Activated naive CD4-positive, alpha-beta T cell treated with anti-CD3 and anti-CD28 coated beads for 36 hours (primary cell): ENCODE results near the gene TSC22D1. TPM values are rescaled to one million over a fixed set of nuclear protein-coding genes. Genes with fewer than 3 reads are reported as not detected.
"Not testable (repeated sequence)": the region's sequence is repeated elsewhere in the genome, so short reads cannot be mapped to it uniquely, and the experiment has no call there.

ENCODE experiments used
- CTCF ChIA-PET: fragments of 350-600 bp; sonication (Branson Sonifier 250); formaldehyde crosslinking; loops from one replicate; lab custom pipeline; 2021; ENCODE audit warnings: antibody characterized with exemption; lab: Charles Lee
- DNase-seq: peaks from one replicate; pipeline ENCODE4 v3.0.0-alpha.2; 2020
- H3K27ac Mint-ChIP-seq: one replicate; pipeline ENCODE4 v1.8.0; 2021; ENCODE audit warnings: mild to moderate bottlenecking, mixed read lengths
- H3K27me3 Mint-ChIP-seq: one replicate; pipeline ENCODE4 v1.8.0; 2021; ENCODE audit warnings: low read depth, mixed read lengths
- H3K36me3 Mint-ChIP-seq: one replicate; pipeline ENCODE4 v1.8.0; 2021; ENCODE audit warnings: low read depth, mixed read lengths
- H3K4me1 Mint-ChIP-seq: one replicate; pipeline ENCODE4 v1.8.0; 2021; ENCODE audit warnings: low read depth, mixed read lengths
- H3K4me3 Mint-ChIP-seq: one replicate; pipeline ENCODE4 v1.8.0; 2021; ENCODE audit warnings: mild to moderate bottlenecking, moderate library complexity, mixed read lengths
- H3K9me3 Mint-ChIP-seq: one replicate; pipeline ENCODE4 v1.8.0; 2021; ENCODE audit warnings: mixed read lengths
- intact Hi-C: fragments of 100-400 bp; cut with micrococcal nuclease; formaldehyde crosslinking; loops from one replicate; pipeline ENCODE4 v1.15.1; 2023
- total RNA-seq, 2 experiments: library from RNA; stranded (reverse); gene quantifications; one replicate each; pipeline ENCODE4 v1.2.3, GENCODE V29; 2021

TSC22D1 gene
- total RNA-seq, 2 experiments from 2014 or later = 8.8 to 9.7 TPM

GRCh38 chr13:44463759-44464158 lies 112.4 kb downstream of the TSC22D1 start:
- CTCF ChIA-PET = interaction anchor here (0.9 to 1.7 kb wide), 4 partner anchors 25 to 558 kb away, joined by 3 to 5 read pairs (median 4); no protein-coding TSS in a partner anchor
- intact Hi-C loops = no loop called here
- Mint-ChIP-seq H3K27me3 (no peaks in the 10 kb centered on the region), H3K36me3 (no peaks in the 10 kb centered on the region), H3K4me1 (no peaks in the 10 kb centered on the region), H3K9me3 (no peaks in the 10 kb centered on the region), H3K4me3 (no peak overlapping the region), H3K27ac (no peak overlapping the region)
- no peak for DNase-seq

- intact Hi-C loops = no loop called here
Observed at GRCh38 chr13:44459674-44460073, 116.5 kb downstream of the TSC22D1 start.

DNA sequence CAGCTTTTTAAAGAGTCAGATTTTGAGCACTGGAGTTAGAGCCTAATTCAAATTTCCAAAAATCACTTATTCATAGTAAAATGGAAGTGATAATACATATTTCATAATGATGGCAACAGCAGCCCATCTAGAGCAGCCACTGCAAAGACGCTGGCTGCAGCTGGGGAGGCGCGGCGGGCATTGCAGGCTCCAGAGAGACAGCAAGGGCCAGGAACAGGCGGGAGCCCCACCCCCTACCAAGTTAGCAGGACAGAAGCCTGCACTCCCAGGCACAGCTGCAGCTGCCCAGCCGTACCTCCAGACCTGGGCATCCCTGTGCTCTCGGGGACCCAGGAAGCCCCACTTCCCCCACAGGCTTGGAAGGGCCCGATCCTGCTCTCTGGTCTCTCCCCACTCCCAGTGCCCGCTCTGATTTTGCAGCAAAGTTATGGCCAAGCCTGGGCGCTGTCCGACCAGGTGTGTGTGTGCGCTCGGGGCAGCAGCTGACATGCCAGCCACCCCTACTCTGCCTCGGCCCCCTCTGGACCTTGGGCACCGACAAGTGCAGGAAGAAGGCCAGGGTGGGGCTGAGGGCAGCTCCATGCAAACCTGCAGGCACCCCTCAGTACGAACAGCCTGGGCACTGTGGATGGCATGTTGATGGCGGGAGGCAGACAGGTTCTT lies 117.7 kb downstream of the TSC22D1 start:
- Mint-ChIP-seq H3K36me3 (no peaks in the 10 kb centered on the region), H3K4me3 (no peak overlapping the region), H3K27me3 (no peaks in the 10 kb centered on the region), H3K9me3 (peaks cover 2% of the 10 kb centered on the region), H3K27ac (no peak overlapping the region), H3K4me1 (peaks cover 4% of the 10 kb centered on the region)
- CTCF ChIA-PET = no interaction called here
- intact Hi-C loops = no loop called here
- DNase-seq = no peak

More at GRCh38 chr13:44459674-44460073, 116.5 kb downstream of the TSC22D1 start:
- Mint-ChIP-seq H3K36me3 (no peaks in the 10 kb centered on the region), H3K27ac (no peak overlapping the region), H3K4me3 (no peak overlapping the region), H3K4me1 (peaks cover 4% of the 10 kb centered on the region), H3K9me3 (peaks cover 2% of the 10 kb centered on the region), H3K27me3 (no peaks in the 10 kb centered on the region)
- no peak for DNase-seq
- CTCF ChIA-PET = interaction anchor here (1.5 kb wide), 1 partner anchor 10 kb away, joined by 3 read pairs; no protein-coding TSS in a partner anchor

GRCh38 chr13:44456212-44456611 lies 119.9 kb downstream of the TSC22D1 start:
- CTCF ChIA-PET = interaction anchor here (2.6 kb wide), 1 partner anchor 548 kb away, joined by 11 read pairs; no protein-coding TSS in a partner anchor
- H3K4me3 Mint-ChIP-seq, H3K4me1 Mint-ChIP-seq, DNase-seq, intact Hi-C loops, H3K27ac Mint-ChIP-seq, H3K27me3 Mint-ChIP-seq, H3K9me3 Mint-ChIP-seq, H3K36me3 Mint-ChIP-seq: not testable (repeated sequence)

GRCh38 chr13:44455769-44456168 lies 120.4 kb downstream of the TSC22D1 start:
- Mint-ChIP-seq H3K27me3 (no peaks in the 10 kb centered on the region), H3K4me3 (no peak overlapping the region), H3K36me3 (no peaks in the 10 kb centered on the region), H3K4me1 (peaks cover 4% of the 10 kb centered on the region), H3K27ac (no peak overlapping the region), H3K9me3 (peaks cover 2% of the 10 kb centered on the region)
- intact Hi-C loops = no loop called here
- CTCF ChIA-PET = interaction anchor here (2.6 kb wide), 1 partner anchor 547 kb away, joined by 11 read pairs; no protein-coding TSS in a partner anchor
- no peak for DNase-seq

GRCh38 chr13:44453881-44454280 lies 122.2 kb downstream of the TSC22D1 start:
- intact Hi-C loops = no loop called here

DNA sequence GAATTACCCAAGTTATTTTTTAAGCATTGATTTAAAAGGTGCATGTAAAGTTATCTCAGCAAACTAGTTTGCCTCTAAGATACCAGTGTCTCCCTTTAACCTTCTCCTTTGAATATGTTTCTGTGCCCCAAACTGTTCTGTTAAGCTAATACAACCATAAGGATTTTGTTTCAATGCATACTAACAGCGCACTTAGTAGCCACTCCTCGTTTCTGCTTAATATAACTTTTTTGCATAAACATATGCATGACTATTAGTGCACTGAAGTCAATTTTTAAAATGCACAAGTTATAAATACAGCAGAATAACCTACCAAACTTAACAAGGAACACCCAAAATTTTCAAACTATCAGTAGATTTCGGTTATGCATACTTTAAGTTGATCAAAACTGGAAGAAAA lies 123.1 kb downstream of the TSC22D1 start:
- no peak overlapping the region for H3K27ac Mint-ChIP-seq
- intact Hi-C loops = no loop called here
- CTCF ChIA-PET = interaction anchor here (1.6 kb wide), 1 partner anchor 10 kb away, joined by 3 read pairs; no protein-coding TSS in a partner anchor

More at GRCh38 chr13:44453881-44454280, 122.2 kb downstream of the TSC22D1 start:
- H3K27me3 Mint-ChIP-seq = no peaks in the 10 kb centered on the region
- H3K27ac Mint-ChIP-seq = no peak overlapping the region
- CTCF ChIA-PET = no interaction called here
- H3K4me1 Mint-ChIP-seq = peaks cover 4% of the 10 kb centered on the region
- H3K36me3 Mint-ChIP-seq = no peaks in the 10 kb centered on the region
- DNase-seq = no peak
- H3K4me3 Mint-ChIP-seq = no peak overlapping the region
- H3K9me3 Mint-ChIP-seq = peaks cover 2% of the 10 kb centered on the region

DNA sequence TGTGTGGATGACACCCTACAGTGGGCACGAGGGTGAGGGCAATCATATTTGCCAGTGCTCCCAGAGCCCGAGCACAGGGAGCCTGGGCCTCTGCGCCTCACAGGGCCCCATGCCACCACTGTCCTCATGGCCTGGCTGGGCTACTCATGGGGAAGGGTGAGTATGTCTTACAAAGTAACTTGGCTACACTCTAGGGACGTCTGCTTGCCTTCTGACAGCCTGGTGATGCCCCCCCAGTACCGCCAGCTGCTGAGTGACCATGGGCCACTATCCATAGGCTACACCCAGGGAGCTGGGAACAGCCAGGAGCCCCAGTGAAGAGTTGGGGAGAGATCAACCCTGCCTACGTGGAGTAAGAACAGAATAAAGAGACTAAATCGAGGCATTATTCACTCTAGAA lies 123.7 kb downstream of the TSC22D1 start:
- no peak overlapping the region for H3K27ac Mint-ChIP-seq
- CTCF ChIA-PET = interaction anchor here (0.6 to 1.6 kb wide), 2 partner anchors 10 to 941 kb away, joined by 3 read pairs; no protein-coding TSS in a partner anchor
- intact Hi-C loops = no loop called here

More for the DNA sequence above, 123.1 kb downstream of the TSC22D1 start:
- Mint-ChIP-seq H3K27me3 (no peaks in the 10 kb centered on the region), H3K4me1 (peaks cover 1% of the 10 kb centered on the region), H3K4me3 (no peak overlapping the region), H3K9me3 (peaks cover 2% of the 10 kb centered on the region), H3K36me3 (no peaks in the 10 kb centered on the region)
- DNase-seq = no peak

DNA sequence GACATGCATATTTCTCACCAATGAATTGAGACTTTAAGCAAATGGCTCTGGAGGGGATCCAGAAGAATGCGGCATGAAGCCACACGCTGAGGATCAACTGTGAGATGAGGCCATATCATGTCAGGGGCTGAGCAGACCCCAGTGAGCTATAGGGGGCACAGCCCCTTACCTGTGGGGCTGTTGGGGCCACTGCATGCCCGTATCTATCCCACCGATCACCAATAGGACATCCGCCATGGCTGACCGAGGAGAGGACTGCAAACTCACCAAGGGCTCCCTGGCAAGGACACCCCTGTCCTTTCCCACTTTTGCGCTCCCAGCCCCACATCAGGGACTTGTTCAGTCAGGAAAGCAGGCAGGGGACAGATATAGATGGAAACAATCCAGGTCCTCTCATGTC lies 124.5 kb downstream of the TSC22D1 start:
- Mint-ChIP-seq H3K4me3 (no peak overlapping the region), H3K27ac (no peak overlapping the region), H3K4me1 (no peaks in the 10 kb centered on the region), H3K27me3 (no peaks in the 10 kb centered on the region), H3K9me3 (peaks cover 2% of the 10 kb centered on the region), H3K36me3 (no peaks in the 10 kb centered on the region)
- DNase-seq = no peak
- CTCF ChIA-PET = interaction anchor here (0.6 to 1.6 kb wide), 2 partner anchors 9 to 942 kb away, joined by 3 read pairs; no protein-coding TSS in a partner anchor
- intact Hi-C loops = no loop called here

More for the DNA sequence above, 123.7 kb downstream of the TSC22D1 start:
- Mint-ChIP-seq H3K27me3 (no peaks in the 10 kb centered on the region), H3K4me3 (no peak overlapping the region), H3K9me3 (peaks cover 2% of the 10 kb centered on the region), H3K4me1 (no peaks in the 10 kb centered on the region), H3K36me3 (no peaks in the 10 kb centered on the region)
- no peak for DNase-seq

GRCh38 chr13:44451126-44451525 lies 125.0 kb downstream of the TSC22D1 start:
- no peak for DNase-seq
- Mint-ChIP-seq H3K4me1 (no peaks in the 10 kb centered on the region), H3K36me3 (no peaks in the 10 kb centered on the region), H3K27ac (no peak overlapping the region), H3K9me3 (peaks cover 2% of the 10 kb centered on the region), H3K4me3 (no peak overlapping the region), H3K27me3 (no peaks in the 10 kb centered on the region)
- CTCF ChIA-PET = no interaction called here
- intact Hi-C loops = no loop called here

DNA sequence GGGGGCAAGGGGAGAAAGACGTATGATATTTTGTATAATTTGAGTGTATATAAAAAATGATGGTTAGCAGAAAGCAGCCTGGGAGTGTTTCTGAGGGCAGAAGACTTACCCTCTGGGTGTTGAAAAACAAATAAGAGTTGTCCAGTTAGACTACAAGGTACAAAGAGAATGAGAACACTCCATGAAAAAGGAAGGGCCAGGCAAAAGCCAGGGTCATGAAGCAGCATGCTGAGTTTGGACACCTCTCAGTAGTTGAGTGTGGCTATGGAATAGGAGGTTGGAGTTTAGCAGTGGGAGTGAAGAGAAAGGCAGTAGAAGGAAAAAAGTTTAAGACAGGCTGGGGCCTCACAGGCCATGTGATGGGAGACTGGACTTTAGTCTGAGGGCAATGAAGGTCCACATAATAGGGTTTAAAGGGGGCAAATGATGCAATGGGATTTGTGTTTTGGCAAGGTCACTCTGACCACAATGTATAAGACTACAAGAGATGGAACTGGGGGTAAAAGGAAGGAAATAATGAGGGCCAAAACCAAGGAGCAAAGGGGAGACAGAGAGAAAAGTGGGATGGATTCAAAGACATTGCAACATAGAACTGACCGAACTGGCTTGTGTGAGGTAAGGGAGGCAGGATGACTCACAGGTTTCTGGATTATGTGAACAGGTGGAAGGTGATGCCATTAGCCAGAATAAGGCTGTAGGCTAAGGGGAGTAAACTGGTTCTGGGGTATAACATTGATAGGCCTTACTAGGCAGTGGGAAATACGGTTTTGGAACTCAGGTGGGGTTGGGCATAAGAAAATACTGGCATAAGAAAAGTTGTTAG lies 125.9 kb downstream of the TSC22D1 start:
- no peaks in the 10 kb centered on the region for H3K4me1 Mint-ChIP-seq
- intact Hi-C loops = no loop called here
- no peak for DNase-seq
- no peaks in the 10 kb centered on the region for H3K27me3 Mint-ChIP-seq
- H3K27ac Mint-ChIP-seq = no peak overlapping the region
- H3K36me3 Mint-ChIP-seq = no peaks in the 10 kb centered on the region
- CTCF ChIA-PET = no interaction called here
- H3K4me3 Mint-ChIP-seq = no peak overlapping the region
- no peaks in the 10 kb centered on the region for H3K9me3 Mint-ChIP-seq

DNA sequence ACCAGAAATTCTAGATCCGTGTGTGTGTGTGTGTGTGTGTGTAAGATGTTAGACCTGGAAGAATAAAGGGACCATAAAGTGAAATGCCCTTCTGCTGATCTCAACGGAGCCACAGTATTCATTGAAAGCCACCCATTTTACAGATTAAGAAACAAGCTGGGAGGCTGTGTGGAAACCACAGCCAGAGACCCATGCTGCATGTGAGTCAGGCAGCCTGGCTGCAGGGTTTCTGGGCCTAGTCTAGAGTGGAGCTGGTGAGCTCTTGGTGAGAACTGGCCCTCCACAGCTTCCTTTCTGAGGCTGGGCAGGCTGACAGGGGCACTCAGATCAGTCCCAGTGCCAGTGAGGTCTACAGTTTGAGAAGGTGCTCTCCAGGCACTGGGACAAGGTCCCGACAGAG lies 127.3 kb downstream of the TSC22D1 start:
- no peak for DNase-seq
- Mint-ChIP-seq H3K9me3 (no peaks in the 10 kb centered on the region), H3K27ac (no peak overlapping the region), H3K4me1 (no peaks in the 10 kb centered on the region), H3K27me3 (no peaks in the 10 kb centered on the region), H3K4me3 (no peak overlapping the region), H3K36me3 (no peaks in the 10 kb centered on the region)
- CTCF ChIA-PET = interaction anchor here (1.2 kb wide), 1 partner anchor 10 kb away, joined by 3 read pairs; no protein-coding TSS in a partner anchor
- intact Hi-C loops = no loop called here
